Panc1 (cell line): ENCODE results near the gene CCDC158. TPM values are rescaled to one million over a fixed set of nuclear protein-coding genes. Genes with fewer than 3 reads are reported as not detected.
"Not testable (repeated sequence)": the region's sequence is repeated elsewhere in the genome, so short reads cannot be mapped to it uniquely, and the experiment has no call there.

Experiments
- ATAC-seq: fragments of 200-7000 bp; cut with Tn5 transposase; 2 replicates; pipeline ENCODE4 v1.9.1; 2020; ENCODE audit warnings: mild to moderate bottlenecking, moderate library complexity
- BruUV-seq: library from RNA; stranded (reverse); fragments of 400-500 nt; replicated peaks from 2 replicates; lab custom pipeline; 2021; lab: Mats Ljungman, UMichigan
- CTCF ChIA-PET: fragments of 300-600 bp; sonication (Branson Sonifier 250); formaldehyde crosslinking; loops from one replicate; lab custom pipeline; 2022; ENCODE audit warnings: antibody characterized with exemption; lab: Charles Lee
- POLR2A ChIA-PET: fragments of 300-600 bp; sonication (Branson Sonifier 250); formaldehyde crosslinking; loops from one replicate; lab custom pipeline; 2022; ENCODE audit warnings: antibody characterized with exemption; lab: Charles Lee
- DNase-seq: peaks from one replicate; pipeline ENCODE4 v3.0.0-alpha.2; 2010; ENCODE audit warnings: low read depth, low spot score
- H3K27ac ChIP-seq: 2 replicates; pipeline ENCODE4 v1.5.1; 2011; ENCODE audit warnings: mild to moderate bottlenecking, low read length, inconsistent platforms
- H3K27me3 ChIP-seq: fragments of 200-500 bp; sonication (Bioruptor generic); 2 replicates; pipeline ENCODE4 v1.6.0; 2014; ENCODE audit warnings: low read length, inconsistent platforms; ENCODE audit not compliant: control insufficient read depth, insufficient read depth
- H3K36me3 ChIP-seq: fragments of 200-500 bp; sonication (Bioruptor generic); 2 replicates; pipeline ENCODE4 v1.5.1; 2014; ENCODE audit warnings: inconsistent platforms, mild to moderate bottlenecking, low read length, moderate library complexity; ENCODE audit not compliant: control insufficient read depth, insufficient read depth
- H3K4me1 ChIP-seq: 2 replicates; pipeline ENCODE4 v1.5.1; 2011; ENCODE audit warnings: inconsistent platforms, mild to moderate bottlenecking, low read length, moderate library complexity; ENCODE audit not compliant: control insufficient read depth, insufficient read depth
- H3K4me3 ChIP-seq, 2 experiments: 2 replicates each; pipeline ENCODE4 v1.5.1; 2011 to 2012; ENCODE audit warnings: low read depth in 2 of 2, low read length in 2 of 2, mild to moderate bottlenecking in 2 of 2, inconsistent platforms in 1 of 2, moderate library complexity in 1 of 2
- H3K9me3 ChIP-seq: fragments of 200-500 bp; sonication (Bioruptor generic); 2 replicates; pipeline ENCODE4 v1.5.1; 2014; ENCODE audit warnings: low read depth, mild to moderate bottlenecking, inconsistent platforms, low read length, moderate library complexity; ENCODE audit not compliant: control insufficient read depth, insufficient read depth
- POLR2AphosphoS5 ChIP-seq: IDR thresholded peaks from 2 replicates; pipeline ENCODE4 v1.6.1; 2012; ENCODE audit warnings: mild to moderate bottlenecking, low read depth, low read length, moderate library complexity
- SIN3A ChIP-seq: IDR thresholded peaks from 2 replicates; pipeline ENCODE4 v1.6.1; 2012; ENCODE audit warnings: low read depth, mild to moderate bottlenecking, low read length, moderate library complexity, borderline replicate concordance; ENCODE audit not compliant: insufficient read depth
- TCF7L2 ChIP-seq: IDR thresholded peaks from 2 replicates; pipeline ENCODE4 v1.6.1; 2011; ENCODE audit warnings: mild to moderate bottlenecking, low read depth, low read length, inconsistent platforms
- in situ Hi-C: cut with HindIII; loops from 2 replicates; pipeline ENCODE4 v1.10.0; 2016; ENCODE audit warnings: low sequenced_read_pairs, low pct_unique_long_range_greater_than_20kb
- intact Hi-C: fragments of 100-400 bp; cut with micrococcal nuclease; formaldehyde crosslinking; loops from one replicate; pipeline ENCODE4 v1.10.0; 2022; ENCODE audit not compliant: unreplicated experiment
- total RNA-seq: library from RNA; stranded (reverse); gene quantifications from one replicate; pipeline ENCODE4 v1.2.1, GENCODE V29; 2021; ENCODE audit not compliant: unreplicated experiment
- TF ChIP-seq, protein P1 (sequence below), 2 experiments: IDR thresholded peaks; 2 replicates each; pipeline ENCODE4 v1.6.1; 2011 to 2012; ENCODE audit warnings: low read depth in 2 of 2, control low read depth in 1 of 2, low read length in 1 of 2, mild to moderate bottlenecking in 1 of 2, moderate library complexity in 1 of 2; ENCODE audit not compliant: insufficient read depth in 1 of 2
- TF ChIP-seq, protein P2 (sequence below): fragments of 450-650 bp; IDR thresholded peaks from 2 replicates; pipeline ENCODE4 v1.5.1; 2017; ENCODE audit warnings: mild to moderate bottlenecking

The CCDC158 gene
- total RNA-seq, 1 experiment from 2014 or later = 0.28 TPM

DNA sequence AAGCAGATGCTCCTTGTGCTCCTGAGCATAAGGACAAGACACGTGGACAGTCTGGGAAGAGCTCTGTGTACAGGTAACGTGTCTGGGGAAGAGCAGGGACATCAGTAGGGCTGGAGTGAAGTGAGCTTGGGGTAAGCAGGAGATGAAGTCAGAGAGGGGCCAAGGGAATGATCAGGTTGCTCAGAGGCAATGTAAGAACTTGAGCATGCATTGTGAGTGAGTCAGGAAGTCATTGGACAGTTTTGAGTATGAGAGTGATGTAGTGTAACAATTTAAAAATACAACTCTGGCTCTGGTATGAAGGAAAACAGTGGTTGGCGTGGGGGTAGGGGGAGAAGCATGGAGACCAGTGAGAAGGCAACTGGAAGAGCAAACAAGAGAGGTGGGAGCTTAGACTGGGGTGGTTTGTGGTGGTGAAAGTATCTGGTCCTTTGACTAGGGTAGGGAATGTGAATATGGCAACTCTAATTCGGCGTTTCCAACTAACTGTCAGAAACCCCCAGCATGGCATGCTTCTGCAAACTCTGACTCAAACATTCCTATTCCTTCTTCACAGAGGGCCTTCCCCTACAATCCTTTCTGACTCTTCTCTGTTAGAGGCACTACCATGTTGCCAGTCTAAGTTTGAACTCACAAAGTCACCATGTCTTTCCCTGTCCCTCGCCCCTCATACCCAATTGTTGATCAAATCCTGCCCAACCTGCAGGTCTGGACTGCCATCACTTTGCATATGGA is 57.2 kb downstream of the CCDC158 start:
- in situ Hi-C loops = no loop called here
- Histone ChIP-seq H3K4me3 (no peak overlapping the region), H3K36me3 (no peaks in the 10 kb centered on the region), H3K27ac (no peak overlapping the region), H3K4me1 (no peaks in the 10 kb centered on the region), H3K27me3 (0 out of 2 replicates have a peak, but pooled peaks cover 2% of the 10 kb centered on the region), H3K9me3 (no peaks in the 10 kb centered on the region)
- intact Hi-C loops = no loop called here
- POLR2A ChIA-PET = interaction anchor here (0.7 kb wide), 1 partner anchor 709 kb away, joined by 4 read pairs; no protein-coding TSS in a partner anchor
- ATAC-seq = no peak
- TF ChIP-seq SIN3A (no peak), POLR2AphosphoS5 (no peak)
- CTCF ChIA-PET = no interaction called here
- DNase-seq = no peak
- BruUV-seq = no TSS peak

DNA sequence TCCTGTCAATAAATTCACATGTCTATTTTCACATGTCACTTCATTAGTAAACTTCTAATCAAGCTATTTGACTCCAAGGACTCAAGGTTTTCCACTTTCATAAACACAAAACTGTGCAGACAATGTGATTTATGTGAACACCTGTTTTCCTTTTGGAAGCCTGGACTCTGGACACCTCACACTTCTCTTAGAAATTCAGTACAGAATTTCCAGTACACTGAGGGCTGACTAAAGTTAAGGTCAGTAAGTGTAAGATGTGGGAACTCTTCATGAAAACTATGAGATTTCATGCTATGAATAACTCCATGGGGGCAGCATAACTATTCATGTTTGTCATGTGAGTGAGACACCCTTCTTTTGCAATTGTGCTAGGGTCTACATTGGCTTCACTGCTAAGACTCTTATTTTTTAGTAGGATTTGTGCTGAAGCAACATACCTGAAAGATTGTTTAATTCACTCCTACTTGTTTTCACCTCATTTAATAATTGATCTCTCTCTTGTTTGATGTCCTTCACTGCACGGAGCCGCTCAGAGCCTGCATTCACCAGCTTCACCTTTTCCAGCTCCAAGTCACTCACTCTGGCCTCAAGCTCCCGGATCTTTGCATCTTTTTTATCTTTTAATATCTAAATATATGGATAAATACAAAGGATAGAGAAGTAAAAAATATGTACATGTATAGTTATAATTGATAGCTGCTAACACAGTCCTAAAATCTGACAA is 59.1 kb downstream of the CCDC158 start:
- intact Hi-C loops = no loop called here
- H3K4me1 ChIP-seq = no peaks in the 10 kb centered on the region
- DNase-seq (no peak), ATAC-seq (no peak)
- CTCF ChIA-PET = no interaction called here
- H3K27ac ChIP-seq = no peak overlapping the region
- H3K36me3 ChIP-seq = no peaks in the 10 kb centered on the region
- H3K4me3 ChIP-seq = no peak overlapping the region
- no peaks in the 10 kb centered on the region for H3K9me3 ChIP-seq
- 0 out of 2 replicates have a peak, but pooled peaks cover 2% of the 10 kb centered on the region for H3K27me3 ChIP-seq
- in situ Hi-C loops = no loop called here
- POLR2A ChIA-PET = no interaction called here
- TF ChIP-seq, protein P1, sequence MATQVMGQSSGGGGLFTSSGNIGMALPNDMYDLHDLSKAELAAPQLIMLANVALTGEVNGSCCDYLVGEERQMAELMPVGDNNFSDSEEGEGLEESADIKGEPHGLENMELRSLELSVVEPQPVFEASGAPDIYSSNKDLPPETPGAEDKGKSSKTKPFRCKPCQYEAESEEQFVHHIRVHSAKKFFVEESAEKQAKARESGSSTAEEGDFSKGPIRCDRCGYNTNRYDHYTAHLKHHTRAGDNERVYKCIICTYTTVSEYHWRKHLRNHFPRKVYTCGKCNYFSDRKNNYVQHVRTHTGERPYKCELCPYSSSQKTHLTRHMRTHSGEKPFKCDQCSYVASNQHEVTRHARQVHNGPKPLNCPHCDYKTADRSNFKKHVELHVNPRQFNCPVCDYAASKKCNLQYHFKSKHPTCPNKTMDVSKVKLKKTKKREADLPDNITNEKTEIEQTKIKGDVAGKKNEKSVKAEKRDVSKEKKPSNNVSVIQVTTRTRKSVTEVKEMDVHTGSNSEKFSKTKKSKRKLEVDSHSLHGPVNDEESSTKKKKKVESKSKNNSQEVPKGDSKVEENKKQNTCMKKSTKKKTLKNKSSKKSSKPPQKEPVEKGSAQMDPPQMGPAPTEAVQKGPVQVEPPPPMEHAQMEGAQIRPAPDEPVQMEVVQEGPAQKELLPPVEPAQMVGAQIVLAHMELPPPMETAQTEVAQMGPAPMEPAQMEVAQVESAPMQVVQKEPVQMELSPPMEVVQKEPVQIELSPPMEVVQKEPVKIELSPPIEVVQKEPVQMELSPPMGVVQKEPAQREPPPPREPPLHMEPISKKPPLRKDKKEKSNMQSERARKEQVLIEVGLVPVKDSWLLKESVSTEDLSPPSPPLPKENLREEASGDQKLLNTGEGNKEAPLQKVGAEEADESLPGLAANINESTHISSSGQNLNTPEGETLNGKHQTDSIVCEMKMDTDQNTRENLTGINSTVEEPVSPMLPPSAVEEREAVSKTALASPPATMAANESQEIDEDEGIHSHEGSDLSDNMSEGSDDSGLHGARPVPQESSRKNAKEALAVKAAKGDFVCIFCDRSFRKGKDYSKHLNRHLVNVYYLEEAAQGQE (IDR thresholded peaks at IDR 0.05; ENCODE audit: insufficient read depth in 1 of 2, low read depth in 2 of 2, low read length in 1 of 2) = no peak
- no peak for TF ChIP-seq POLR2AphosphoS5
- TF ChIP-seq, protein P2, sequence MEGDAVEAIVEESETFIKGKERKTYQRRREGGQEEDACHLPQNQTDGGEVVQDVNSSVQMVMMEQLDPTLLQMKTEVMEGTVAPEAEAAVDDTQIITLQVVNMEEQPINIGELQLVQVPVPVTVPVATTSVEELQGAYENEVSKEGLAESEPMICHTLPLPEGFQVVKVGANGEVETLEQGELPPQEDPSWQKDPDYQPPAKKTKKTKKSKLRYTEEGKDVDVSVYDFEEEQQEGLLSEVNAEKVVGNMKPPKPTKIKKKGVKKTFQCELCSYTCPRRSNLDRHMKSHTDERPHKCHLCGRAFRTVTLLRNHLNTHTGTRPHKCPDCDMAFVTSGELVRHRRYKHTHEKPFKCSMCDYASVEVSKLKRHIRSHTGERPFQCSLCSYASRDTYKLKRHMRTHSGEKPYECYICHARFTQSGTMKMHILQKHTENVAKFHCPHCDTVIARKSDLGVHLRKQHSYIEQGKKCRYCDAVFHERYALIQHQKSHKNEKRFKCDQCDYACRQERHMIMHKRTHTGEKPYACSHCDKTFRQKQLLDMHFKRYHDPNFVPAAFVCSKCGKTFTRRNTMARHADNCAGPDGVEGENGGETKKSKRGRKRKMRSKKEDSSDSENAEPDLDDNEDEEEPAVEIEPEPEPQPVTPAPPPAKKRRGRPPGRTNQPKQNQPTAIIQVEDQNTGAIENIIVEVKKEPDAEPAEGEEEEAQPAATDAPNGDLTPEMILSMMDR = no peak
- no peak for TF ChIP-seq SIN3A
- no peak for TF ChIP-seq TCF7L2
- BruUV-seq = no TSS peak

DNA sequence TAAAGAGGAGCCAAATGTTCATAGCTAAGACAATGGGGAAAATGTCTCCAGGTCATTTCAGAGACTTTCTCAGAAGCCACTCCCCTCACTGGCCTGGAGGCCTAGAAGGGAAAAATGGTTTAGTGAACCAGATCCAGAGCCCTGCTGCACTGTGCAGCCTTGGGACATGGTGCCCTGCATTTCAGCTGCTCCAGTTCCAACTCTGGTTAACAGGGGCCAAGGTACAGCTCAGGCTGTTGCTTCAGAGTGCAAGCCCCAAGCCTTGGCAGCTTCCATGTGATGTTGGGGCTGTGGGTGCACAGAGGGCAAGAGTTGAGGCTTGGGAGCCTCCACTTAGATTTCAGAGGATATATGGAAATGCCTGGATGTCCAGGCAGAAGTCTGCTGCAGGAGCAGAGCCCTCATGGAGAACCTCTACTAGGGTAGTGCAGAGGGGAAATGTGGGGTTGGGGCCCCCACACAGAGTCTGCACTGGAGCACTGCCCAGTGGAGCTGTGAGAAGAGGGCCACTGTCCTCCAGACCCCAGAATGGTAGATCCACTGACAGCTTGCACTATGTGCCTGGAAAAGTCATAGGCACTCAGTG is 61.0 kb downstream of the CCDC158 start:
- H3K27ac ChIP-seq, POLR2A ChIA-PET, ATAC-seq, in situ Hi-C loops, H3K36me3 ChIP-seq, H3K27me3 ChIP-seq, CTCF ChIA-PET, H3K4me3 ChIP-seq, H3K9me3 ChIP-seq, DNase-seq, H3K4me1 ChIP-seq, intact Hi-C loops, BruUV-seq: not testable (repeated sequence)
